GM12801 (cell line): ENCODE measurements around the gene TXNRD2.

Experiments
- TF ChIP-seq, protein P1 (sequence below): IDR thresholded peaks from one replicate; pipeline ENCODE4 v1.5.1; 2011; ENCODE audit warnings: control low read depth; ENCODE audit not compliant: insufficient read length; ENCODE audit errors: extremely low read depth

TXNRD2 gene

DNA sequence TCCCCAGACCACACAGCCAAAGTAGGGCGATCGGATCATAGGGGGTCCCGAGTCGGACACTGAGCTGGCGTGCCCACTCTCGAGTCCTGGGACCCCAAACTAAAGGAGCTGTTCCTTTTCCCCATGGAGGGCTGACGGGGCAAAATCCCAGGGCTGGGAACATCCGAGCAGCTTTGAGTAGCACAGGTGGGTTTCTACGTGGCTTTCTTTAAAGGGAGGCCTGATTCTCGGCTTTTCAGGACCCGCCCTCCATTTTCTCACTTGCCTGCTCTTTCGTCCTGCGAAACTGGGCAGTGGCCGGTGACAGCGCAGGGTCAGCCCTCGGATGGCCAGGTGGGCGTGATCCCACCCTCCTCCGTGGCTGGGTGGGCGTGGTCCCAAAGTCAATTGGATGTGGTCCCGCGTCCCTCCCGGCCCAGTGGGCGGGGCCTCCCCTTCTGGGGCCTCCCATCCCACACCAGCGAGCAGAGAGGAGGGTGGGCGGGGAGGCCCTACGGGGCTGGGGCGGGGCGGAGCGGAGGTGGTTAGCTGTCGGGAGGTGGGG, 17.5 kb upstream of the TXNRD2 start:
- TF ChIP-seq, protein P1, sequence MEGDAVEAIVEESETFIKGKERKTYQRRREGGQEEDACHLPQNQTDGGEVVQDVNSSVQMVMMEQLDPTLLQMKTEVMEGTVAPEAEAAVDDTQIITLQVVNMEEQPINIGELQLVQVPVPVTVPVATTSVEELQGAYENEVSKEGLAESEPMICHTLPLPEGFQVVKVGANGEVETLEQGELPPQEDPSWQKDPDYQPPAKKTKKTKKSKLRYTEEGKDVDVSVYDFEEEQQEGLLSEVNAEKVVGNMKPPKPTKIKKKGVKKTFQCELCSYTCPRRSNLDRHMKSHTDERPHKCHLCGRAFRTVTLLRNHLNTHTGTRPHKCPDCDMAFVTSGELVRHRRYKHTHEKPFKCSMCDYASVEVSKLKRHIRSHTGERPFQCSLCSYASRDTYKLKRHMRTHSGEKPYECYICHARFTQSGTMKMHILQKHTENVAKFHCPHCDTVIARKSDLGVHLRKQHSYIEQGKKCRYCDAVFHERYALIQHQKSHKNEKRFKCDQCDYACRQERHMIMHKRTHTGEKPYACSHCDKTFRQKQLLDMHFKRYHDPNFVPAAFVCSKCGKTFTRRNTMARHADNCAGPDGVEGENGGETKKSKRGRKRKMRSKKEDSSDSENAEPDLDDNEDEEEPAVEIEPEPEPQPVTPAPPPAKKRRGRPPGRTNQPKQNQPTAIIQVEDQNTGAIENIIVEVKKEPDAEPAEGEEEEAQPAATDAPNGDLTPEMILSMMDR: no peak

DNA sequence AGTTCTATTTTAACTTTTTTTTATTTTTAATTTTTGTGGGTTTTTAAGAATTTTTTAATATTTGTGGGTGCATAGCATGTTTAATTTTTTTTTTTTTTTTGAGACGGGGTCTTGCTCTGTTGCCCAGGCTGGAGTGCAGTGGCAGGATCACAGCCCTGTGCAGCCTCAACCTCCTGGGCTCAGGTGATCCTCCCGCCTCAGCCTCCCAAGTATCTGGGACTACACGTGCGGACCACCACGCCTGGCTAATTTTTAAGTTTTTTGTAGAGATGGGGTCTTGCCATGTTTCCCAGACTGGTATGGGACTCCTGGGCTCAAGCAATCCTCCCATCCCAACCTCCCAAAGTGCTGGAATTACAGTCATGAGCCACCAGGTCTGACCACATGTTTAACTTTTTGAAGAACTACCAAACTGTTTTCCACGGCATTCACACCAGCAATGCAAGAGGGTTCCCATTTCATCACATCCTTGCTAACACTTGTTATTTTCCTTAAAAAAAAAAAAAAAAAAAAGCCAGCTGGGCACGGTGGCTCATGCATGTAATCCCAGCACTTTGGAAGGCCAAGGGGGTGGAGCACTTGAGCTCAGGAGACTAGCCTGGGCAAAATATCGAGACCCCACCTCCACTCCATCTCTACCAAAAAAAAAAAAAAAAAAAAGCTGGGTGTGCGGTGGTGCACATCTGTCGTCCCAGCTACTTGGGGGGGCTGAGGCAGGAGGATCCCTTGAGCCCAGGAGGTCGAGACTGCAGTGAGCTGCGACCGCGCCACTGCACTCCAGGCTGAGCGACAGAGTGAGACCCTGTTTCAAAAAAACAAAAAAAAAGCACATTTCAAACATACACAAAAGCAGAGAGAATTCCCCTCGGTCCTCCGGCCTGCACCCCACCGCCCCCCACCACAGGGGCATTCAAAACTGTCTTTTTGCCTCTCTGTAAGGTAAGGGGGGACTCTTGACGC, 16.7 kb upstream of the TXNRD2 start:
- TF ChIP-seq, protein P1: no peak

DNA sequence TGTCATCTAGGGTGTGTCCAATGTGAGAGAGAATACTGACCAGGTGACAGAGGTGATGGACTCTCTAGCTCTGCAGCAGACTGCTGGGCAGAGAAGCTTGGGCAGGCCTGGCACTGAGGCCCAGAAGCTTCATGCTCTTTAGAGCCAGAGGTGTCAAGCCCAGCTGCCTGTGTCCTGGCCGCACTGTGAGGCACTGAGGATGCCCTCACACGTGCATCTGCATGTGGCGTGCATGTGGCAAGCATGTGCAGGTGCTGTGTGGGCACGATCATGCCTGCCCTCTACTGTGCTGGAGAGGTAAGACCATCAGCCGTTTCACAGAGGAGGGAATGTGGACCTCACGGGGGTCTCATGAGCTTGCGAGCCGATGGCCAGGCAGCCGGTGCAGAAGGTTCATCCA, 15.8 kb upstream of the TXNRD2 start:
- TF ChIP-seq, protein P1: no peak

DNA sequence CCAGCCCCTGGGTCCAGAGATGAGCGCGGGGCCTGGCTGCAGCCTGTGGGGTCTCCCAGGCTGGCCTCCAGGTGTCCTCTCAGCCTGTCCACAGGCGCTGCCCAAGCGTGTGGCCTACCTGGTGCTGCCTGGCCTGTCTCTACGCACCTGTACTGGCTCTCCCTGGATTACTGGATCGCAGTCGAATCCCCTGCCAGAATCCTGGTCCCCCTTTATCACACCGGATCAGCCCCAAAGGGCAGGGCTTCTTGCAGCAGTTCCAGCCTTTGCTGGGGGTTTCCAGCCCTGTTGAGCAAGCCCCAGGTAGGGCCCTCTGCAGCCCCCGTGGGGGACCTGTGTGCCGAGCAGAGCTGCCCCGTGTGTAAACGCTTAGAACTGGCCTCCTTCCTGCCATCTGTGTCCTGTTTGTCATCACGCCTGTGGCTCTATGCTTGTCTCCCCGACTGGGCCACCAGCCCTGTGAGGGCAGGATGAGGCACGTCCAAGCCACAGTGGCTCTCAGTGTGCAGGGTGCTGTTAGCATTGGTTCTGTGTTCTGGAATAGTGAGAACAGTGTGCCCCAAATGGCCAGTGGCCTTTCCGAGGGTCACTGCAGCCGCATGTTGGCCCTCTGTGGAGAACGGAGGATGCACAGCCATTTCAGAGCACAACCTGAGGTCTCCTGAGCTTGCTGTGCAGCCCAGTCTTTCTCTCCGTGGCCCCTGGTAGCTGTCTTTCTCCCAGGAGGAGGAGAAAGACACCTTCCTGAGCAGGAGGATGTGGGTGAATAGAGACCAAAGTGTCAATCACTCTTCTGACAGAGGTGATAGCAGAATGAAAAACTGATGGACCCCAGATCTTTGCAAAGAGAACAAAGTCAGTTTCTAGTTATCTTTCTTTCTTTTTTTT, 13.9 kb upstream of the TXNRD2 start:
- TF ChIP-seq, protein P1: no peak

DNA sequence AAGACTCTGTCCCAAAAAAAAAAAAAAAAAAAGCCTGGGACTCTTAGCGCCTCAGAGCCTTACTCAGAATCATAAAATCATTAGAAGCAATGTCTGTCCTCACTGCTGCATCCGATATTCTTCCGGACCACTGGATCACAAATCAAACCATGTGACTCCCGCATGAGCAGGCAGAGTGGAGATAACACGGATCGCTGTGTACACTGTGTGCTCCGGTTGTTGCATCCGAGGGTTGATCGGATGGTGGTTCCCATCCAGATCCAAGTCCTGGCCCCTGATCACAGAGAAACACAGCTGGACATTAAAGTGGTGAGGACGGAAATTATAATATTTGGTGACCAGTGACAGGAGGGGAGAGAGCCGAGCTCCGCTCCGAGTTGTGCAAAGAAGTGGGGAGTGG, 9.7 kb upstream of the TXNRD2 start:
- TF ChIP-seq, protein P1: no peak

DNA sequence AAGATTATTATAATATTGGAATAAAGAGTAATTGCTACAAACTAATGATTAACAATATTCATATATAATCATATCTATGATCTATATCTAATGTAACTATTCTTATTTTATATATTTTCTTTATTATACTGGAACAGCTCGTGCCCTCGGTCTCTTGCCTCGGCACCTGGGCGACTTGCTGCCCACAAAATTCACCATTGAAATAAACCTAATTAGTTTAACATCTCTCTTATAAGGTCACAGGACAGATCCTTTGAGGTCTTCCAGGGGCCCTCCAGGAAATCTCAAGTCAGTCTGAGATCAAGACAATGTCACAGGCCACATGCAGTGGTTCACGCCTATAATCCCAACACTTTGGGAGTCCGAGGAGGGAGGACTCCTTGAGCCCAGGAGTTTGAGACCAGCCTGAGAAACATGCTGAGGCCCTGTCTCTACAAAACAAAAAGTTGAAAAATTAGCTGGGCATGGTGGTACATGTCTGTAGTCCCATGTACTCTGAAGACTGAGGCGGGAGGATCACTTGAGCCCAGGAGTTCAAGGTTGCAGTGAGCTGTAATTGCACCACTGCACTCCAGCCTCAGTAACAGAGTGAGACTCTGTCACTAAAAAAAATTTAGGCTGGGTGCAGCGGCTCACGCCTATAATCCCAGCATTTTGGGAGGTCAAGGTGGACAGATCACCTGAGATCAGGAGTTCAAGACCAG, 6.6 kb upstream of the TXNRD2 start:
- TF ChIP-seq, protein P1: no peak
